GM18508 (cell line): Measurements from ENCODE around the gene ZFAND3.
"Not testable (repeated sequence)": the region's sequence is repeated elsewhere in the genome, so short reads cannot be mapped to it uniquely, and the experiment has no call there.

ENCODE experiments used
- ATAC-seq: cut with Tn5 transposase; IDR thresholded peaks from one replicate; pipeline ENCODE4 v1.9.1; 2021; ENCODE audit warnings: moderate number of reproducible peaks; ENCODE audit not compliant: insufficient read depth, unreplicated experiment

Gene ZFAND3

DNA sequence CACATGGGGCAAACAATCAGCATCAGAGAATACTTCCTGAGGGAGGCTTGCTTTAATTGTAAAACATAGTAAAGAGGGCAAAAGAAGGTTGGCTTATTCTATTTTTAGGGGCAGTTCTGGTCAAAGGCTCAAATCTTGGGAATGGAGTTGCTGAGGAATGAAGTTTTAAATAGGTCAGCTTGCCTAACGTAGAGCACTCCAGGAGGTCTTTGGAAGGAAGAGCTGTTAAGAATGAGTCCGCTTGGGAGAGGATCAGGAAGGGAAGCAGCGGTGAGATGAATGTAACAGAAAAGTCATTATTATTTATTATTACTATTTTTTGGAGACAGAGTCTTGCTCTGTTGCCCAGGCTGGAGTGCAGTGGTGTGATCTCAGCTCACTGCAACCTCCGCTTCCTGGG is 108.7 kb downstream of the ZFAND3 start:
- no peak for ATAC-seq

DNA sequence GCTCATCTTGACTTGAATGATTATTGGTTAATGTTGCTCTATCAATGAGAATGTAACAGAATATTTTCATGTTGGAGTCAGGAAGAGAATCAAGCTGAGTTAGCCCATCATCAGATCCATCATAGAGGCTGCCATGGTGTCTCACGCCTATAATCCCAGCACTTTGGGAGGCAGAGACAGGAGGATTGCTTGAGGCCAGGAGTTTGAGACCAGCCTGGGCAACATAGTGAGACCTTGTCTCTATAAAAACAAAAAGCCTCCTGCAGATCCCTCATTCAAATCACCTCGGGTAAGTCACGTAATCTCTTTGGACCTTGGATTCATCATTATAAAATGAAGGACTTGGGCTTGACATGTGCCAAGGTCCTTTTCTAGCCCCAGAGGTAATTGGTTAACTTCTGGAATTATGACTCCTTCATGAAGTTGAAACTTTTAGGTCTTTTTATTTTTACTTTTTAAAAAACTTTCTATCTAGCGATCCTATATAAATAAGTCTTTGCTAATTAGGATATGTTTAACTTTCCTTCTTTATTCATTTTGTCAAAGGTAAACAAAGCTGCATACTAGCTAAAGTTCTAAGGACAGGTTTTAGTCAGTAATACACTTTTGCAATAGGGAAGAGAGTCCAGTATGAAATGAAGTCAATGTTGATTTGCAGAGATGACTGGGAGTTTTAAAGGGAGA is 110.9 kb downstream of the ZFAND3 start:
- no peak for ATAC-seq

DNA sequence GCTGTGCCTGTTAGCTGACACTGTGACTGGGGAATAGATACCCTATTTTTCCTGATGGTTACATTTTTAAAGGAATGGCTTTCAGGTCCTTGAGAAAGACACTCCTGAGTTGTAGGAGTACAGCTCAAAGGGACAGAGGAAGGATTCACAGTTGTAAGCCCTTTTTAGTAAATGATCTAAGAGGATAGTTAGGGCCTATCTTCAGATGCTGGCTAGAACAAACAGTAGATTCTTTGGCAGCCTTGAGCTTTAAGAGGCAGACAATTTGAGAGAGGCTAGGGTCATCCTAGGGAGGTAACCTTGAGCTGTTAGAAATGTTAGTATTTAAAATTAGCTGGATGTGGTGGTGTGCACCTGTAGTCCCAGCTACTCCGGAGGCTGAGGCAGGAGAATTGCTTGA is 111.5 kb downstream of the ZFAND3 start:
- no peak for ATAC-seq

DNA sequence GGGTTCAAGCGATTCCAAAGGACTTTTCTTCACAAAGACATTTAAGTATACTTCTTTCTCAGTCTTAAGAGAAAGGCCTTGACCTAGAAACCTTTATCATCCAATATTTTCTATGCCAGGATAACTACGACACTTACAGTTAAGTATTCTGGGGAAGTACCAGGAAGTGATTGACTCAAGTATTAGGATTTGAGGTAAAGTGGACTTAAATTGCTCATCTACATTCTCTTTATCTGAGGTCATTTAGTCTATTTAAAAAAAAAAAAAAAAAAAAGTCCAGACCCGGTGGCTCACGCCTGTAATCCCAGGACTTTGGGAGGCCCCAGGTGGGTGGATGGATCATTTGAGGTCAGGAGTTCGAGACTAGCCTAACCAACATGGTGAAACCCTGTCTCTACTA is 114.7 kb downstream of the ZFAND3 start:
- ATAC-seq = no peak

DNA sequence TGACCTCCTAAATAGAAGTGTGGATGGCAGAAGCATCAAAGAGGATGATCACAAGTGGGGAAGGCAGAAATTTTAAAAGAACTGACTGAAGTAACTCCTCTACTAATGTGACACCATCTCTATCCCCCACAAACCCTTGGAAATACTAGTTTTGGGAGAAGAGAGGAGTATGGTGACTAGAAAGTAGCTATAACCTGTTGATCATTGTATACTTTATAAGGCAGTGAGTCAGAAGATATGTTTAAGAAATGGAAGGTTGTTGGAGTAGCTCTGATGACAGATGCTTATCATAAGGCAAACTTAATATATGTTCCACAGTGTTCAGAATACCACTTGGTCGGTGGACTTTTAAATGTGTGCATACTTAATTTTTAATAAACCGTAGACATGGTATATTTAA is 116.6 kb downstream of the ZFAND3 start:
- ATAC-seq = no peak

DNA sequence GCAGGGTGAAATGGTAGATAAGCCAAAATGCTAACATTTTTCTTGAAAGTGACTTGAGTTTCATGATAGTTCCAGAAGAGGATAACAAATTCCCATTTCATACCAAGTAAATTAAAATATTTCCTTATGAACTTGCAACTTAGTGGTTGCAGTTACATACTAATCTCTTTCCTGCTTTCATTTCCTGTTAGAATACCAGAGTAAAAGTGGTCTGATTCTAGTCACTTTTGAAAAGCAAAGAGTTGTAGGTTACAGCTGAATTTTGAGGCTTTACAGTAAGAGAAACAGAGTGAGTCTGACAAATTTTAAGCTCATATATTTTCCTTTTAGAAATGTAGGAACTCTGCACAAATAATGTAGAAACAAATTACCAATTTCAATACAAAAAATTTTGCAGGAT is 117.4 kb downstream of the ZFAND3 start:
- no peak for ATAC-seq

DNA sequence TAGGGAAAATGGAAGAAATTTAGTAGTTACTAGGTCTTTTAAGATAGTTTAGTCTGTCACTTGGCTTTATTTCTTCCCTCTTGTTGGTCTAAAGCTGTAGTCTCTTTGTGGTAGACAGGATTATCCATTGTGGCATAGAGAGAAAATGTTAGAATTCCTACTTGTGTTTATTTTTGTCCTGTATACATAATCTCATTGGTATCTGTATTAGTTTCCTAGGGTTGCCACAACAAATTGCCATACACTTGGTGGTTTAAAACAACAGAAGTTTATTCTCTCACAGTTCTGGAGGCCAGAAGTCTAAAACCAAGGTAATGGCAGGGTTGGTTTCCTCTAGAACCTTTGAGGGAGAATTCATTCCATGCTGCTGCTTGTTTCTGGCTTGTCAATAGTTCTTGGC is 119.4 kb downstream of the ZFAND3 start:
- ATAC-seq = no peak

DNA sequence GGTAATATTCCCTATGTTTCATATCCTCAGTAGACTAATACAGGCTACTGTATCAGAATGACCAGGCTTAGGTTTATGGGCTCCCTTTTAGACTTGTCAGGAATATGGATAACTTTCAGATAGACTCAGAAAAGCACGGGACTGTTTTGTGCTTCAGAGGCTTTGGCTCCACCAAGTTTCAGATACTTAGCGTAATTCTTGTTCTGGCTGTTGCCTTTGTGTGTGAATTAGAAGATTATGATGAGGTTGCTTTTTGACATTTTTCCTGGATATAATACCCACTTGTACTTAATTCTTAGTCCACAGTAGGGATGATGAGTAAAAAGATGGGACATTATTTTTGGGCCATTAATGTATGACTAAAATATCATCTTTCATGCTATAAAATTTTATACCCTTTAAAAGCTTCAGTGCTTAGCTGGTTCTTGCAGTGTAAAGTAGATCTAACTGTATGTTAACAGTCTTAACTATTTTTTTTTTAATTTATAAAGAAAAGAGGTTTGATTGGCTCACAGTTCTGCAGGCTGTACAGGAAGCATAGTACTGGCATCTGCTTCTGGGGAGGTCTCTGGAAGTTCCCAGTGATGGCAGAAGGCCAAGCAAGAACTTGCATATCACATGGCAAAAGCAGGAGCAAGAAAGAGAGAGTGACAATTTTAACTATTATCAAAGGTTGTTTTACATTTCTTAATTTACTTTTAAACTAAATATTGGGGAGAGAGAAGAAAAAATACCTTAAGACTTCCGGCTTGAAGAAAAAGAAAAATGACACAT is 120.7 kb downstream of the ZFAND3 start:
- ATAC-seq = no peak

DNA sequence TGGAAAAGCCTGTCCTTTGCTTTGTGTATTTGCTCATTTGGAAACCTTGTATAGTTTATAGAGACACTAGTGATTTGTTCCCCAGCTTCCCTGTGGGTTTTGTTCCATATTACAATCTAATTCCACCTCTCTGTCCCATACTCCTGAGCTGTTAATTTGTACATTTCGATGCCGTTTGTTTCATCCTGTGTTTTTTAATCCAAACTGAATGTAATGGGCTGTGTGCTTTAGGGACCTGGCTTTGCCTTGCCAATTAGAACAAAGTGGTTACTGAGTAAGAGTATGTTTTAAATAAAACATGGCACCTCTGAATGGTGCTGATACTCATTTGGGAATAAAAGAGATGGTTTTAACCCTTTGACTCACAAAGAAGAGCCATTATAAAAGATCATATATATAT is 122.3 kb downstream of the ZFAND3 start:
- no peak for ATAC-seq

DNA sequence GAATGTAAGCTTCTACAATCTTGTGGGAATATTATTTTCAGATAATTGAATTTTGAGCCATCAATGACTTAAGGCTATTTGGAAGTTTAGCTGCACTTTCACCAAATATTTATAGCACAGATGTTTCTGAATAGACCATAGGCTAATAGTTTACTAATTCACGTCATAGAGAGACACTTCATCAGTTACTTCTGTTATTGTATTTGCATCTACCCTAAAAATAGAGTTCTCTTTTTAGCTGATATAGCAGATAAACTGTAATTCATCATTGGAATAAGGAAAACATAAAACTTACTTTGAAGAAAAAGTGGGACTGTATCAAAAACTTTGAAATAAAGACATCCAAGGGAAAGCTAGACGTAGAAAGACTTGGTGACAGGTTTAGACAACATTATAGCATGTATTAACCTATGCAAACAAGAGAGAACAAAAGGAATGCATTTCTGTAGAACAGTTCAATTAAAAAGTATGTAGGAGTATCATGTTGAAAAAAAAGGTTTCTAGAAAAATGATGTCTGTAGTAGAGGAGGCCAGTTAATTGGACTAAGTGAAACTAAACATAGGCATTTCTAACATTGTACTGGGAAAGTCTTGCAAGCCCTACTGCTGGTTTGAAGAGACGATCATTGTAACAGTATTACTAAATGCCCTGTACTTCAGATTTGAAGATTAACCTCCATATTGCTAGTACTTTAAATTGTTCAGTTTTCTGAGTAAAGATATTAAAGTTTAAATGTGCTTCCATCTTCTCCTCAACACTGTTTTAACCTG is 123.3 kb downstream of the ZFAND3 start:
- ATAC-seq = no peak

DNA sequence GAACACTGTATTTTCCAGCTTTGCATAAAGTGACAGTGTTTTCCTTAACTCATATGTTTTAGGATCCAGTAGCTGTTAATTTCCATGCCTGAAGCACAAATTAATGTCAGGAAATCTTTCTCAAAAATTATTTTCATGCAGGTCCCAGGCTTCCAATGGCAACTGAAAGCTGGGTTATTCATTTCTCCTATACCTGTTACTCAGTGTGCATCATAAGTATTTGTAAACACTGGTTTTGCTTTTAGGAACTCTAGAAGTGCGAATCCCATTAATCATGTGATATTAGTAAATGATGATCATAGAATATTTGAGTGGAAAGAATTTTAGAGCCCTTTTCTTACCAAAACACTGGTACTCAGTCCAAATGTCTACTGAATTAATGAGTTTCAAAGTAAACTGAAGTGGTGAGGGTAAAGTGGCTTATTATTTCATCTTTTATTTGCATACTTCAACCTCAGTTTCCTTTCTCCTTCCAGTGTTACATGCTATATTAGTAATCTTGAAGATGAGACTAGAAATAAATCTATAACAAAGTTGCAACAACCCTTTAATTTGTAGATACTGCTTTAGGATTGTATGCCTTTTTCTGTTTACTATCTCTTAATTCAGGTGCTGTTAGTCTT is 124.0 kb downstream of the ZFAND3 start:
- no peak for ATAC-seq

GRCh38 chr6:37946057-37946456 is 126.5 kb downstream of the ZFAND3 start:
- ATAC-seq = no peak

- ATAC-seq = no peak
Observed at GRCh38 chr6:37947468-37947867, 127.9 kb downstream of the ZFAND3 start.

GRCh38 chr6:37948584-37948983 is 129.1 kb downstream of the ZFAND3 start:
- ATAC-seq = not testable (repeated sequence)

- ATAC-seq = no peak
Observed at GRCh38 chr6:37952027-37952426, 132.5 kb downstream of the ZFAND3 start.

DNA sequence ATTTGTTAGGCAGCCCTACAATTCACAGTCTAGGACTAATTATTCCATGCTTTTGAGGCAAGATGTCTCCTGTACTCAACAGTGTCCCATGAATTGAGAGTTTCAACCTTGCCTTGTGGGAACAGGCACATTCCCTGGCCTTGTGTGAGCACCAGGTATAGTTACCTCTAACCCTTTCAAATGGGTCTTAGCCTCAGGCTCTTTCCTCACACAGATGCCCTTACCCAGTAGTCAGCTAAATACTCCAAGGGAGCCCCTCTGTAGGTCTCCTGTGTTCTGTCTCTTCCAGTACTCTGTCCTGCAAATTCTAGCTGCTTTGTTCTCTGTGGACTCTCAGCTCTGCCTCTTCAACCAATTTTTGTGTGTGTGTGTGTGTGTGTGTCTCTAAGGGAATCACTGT is 135.3 kb downstream of the ZFAND3 start:
- no peak for ATAC-seq

- ATAC-seq = no peak
Observed at GRCh38 chr6:37956711-37957275, 137.3 kb downstream of the ZFAND3 start.

- no peak for ATAC-seq
Observed at GRCh38 chr6:37959061-37959460, 139.5 kb downstream of the ZFAND3 start.

- ATAC-seq = no peak
Observed at GRCh38 chr6:37960139-37960935, 140.8 kb downstream of the ZFAND3 start.
